Measurements from ENCODE around the gene FSTL5. TPM values are rescaled to one million over a fixed set of nuclear protein-coding genes. Genes with fewer than 3 reads are reported as not detected.

FSTL5 gene
- total RNA-seq, 2 experiments from 2014 or later: not detected

DNA sequence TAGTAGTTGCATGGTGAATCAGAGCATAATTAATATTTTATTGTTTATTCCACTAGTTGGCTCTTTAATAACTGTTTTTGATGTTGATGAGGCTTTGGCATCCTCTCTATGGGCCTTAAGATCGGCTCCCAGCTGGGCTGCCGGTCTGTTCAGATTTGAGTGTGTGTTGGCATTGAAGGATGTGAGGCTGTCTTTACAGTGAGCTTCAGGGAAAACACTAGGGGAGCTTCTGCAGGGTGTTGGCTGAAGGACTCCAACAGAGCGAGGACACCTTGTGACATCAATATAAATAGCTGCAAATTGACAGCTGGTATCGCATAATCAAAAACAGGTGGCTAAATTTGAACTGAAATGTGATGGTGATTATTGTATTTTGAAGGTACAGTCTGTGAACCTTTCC is 322.0 kb downstream of the FSTL5 start:
- H3K9me3 ChIP-seq (ENCODE audit: low read length): no peaks in the 10 kb centered on the region
- H3K4me1 ChIP-seq (ENCODE audit: insufficient read depth, low read length, poor library complexity, severe bottlenecking): no peaks in the 10 kb centered on the region
- no peak overlapping the region for H3K4me3 ChIP-seq (ENCODE audit: low read depth, low read length, poor library complexity, severe bottlenecking)
- no peaks in the 10 kb centered on the region for H4K20me1 ChIP-seq (ENCODE audit: insufficient read depth, low read length)
- no peak for TF ChIP-seq EZH2phosphoT487 (IDR thresholded peaks at IDR 0.05; ENCODE audit: borderline replicate concordance, low read depth, low read length)
- TF ChIP-seq, protein P1, sequence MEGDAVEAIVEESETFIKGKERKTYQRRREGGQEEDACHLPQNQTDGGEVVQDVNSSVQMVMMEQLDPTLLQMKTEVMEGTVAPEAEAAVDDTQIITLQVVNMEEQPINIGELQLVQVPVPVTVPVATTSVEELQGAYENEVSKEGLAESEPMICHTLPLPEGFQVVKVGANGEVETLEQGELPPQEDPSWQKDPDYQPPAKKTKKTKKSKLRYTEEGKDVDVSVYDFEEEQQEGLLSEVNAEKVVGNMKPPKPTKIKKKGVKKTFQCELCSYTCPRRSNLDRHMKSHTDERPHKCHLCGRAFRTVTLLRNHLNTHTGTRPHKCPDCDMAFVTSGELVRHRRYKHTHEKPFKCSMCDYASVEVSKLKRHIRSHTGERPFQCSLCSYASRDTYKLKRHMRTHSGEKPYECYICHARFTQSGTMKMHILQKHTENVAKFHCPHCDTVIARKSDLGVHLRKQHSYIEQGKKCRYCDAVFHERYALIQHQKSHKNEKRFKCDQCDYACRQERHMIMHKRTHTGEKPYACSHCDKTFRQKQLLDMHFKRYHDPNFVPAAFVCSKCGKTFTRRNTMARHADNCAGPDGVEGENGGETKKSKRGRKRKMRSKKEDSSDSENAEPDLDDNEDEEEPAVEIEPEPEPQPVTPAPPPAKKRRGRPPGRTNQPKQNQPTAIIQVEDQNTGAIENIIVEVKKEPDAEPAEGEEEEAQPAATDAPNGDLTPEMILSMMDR (conservative IDR thresholded peaks at IDR 0.05; ENCODE audit: low read length): no peak
- POLR2A ChIA-PET: no interaction called here
- no peak overlapping the region for H3K27ac ChIP-seq (ENCODE audit: low read depth, low read length, poor library complexity, severe bottlenecking)
- BruUV-seq (replicated peaks): no TSS peak
- CTCF ChIA-PET (ENCODE audit: unreplicated experiment): no interaction called here
- H3K4me2 ChIP-seq (ENCODE audit: low read length): no peak overlapping the region
- no peak for DNase-seq (ENCODE audit: low spot score)
- H2AFZ ChIP-seq (ENCODE audit: low read length): no peak overlapping the region
- no peaks in the 10 kb centered on the region for H3K36me3 ChIP-seq (ENCODE audit: insufficient read depth, low read length)
- H3K9me2 ChIP-seq (ENCODE audit: insufficient read depth, low read length): no peaks in the 10 kb centered on the region
- intact Hi-C loops (cut with micrococcal nuclease; ENCODE audit: unreplicated experiment): no loop called here
- H3K79me2 ChIP-seq (ENCODE audit: insufficient read depth, low read depth, low read length): no peaks in the 10 kb centered on the region

DNA sequence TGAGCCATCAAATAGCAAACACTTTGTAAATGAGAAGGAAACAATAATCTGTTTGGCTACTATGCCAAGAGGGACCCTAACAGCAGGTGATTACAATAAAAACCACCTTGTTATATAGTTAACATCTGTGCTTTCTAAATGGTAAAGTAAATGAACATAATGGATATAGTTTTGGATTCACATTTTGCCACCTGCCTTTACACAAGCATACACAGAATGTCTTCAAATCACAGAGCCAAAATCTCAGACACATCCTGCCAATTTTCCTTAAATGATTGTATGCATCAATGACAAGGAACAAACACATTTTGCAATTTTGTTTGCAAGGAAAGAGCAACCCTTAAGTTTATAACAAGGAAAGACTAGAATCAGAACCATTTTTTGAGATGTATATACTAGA is 334.2 kb downstream of the FSTL5 start:
- BruUV-seq (replicated peaks): no TSS peak
- Histone ChIP-seq H3K4me3 (ENCODE audit: low read depth, low read length, poor library complexity, severe bottlenecking) (no peak overlapping the region), H3K79me2 (ENCODE audit: insufficient read depth, low read depth, low read length) (no peaks in the 10 kb centered on the region), H4K20me1 (ENCODE audit: insufficient read depth, low read length) (no peaks in the 10 kb centered on the region), H3K27ac (ENCODE audit: low read depth, low read length, poor library complexity, severe bottlenecking) (no peak overlapping the region), H3K9me3 (ENCODE audit: low read length) (no peaks in the 10 kb centered on the region), H3K9me2 (ENCODE audit: insufficient read depth, low read length) (no peaks in the 10 kb centered on the region), H3K36me3 (ENCODE audit: insufficient read depth, low read length) (no peaks in the 10 kb centered on the region), H3K4me1 (ENCODE audit: insufficient read depth, low read length, poor library complexity, severe bottlenecking) (no peaks in the 10 kb centered on the region), H3K4me2 (ENCODE audit: low read length) (no peak overlapping the region), H2AFZ (ENCODE audit: low read length) (no peak overlapping the region)
- no peak for DNase-seq (ENCODE audit: low spot score)
- intact Hi-C loops (cut with micrococcal nuclease; ENCODE audit: unreplicated experiment): no loop called here
- POLR2A ChIA-PET: no interaction called here
- TF ChIP-seq, protein P1 (conservative IDR thresholded peaks at IDR 0.05; ENCODE audit: low read length): no peak
- no peak for TF ChIP-seq EZH2phosphoT487 (IDR thresholded peaks at IDR 0.05; ENCODE audit: borderline replicate concordance, low read depth, low read length)
- CTCF ChIA-PET (ENCODE audit: unreplicated experiment): no interaction called here

DNA sequence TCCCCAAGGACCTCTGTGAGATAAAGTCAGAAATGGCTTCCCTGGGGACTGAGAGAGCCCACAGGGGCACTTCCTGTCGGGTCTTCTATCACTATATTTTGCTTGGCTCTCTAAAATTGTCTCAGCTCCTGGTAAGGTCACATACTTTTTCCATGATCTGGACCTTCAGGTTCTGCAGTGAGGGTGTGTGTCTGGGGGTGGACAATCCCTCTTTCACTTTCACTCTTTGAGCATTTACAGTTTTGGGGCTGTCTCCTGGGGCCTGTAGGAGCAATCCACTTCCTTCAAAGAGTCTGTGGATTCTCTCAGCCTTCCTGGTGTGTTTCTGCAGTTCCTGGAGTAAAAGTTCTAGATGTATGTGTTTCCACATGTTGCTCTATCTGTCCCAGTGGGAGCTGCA is 335.7 kb downstream of the FSTL5 start:
- no peak for DNase-seq (ENCODE audit: low spot score)
- TF ChIP-seq, protein P1 (conservative IDR thresholded peaks at IDR 0.05; ENCODE audit: low read length): no peak
- TF ChIP-seq EZH2phosphoT487 (IDR thresholded peaks at IDR 0.05; ENCODE audit: borderline replicate concordance, low read depth, low read length): no peak
- no peaks in the 10 kb centered on the region for H3K79me2 ChIP-seq (ENCODE audit: insufficient read depth, low read depth, low read length)
- H3K27ac ChIP-seq (ENCODE audit: low read depth, low read length, poor library complexity, severe bottlenecking): no peak overlapping the region
- no peaks in the 10 kb centered on the region for H4K20me1 ChIP-seq (ENCODE audit: insufficient read depth, low read length)
- no peaks in the 10 kb centered on the region for H3K4me1 ChIP-seq (ENCODE audit: insufficient read depth, low read length, poor library complexity, severe bottlenecking)
- intact Hi-C loops (cut with micrococcal nuclease; ENCODE audit: unreplicated experiment): no loop called here
- no peaks in the 10 kb centered on the region for H3K9me2 ChIP-seq (ENCODE audit: insufficient read depth, low read length)
- BruUV-seq (replicated peaks): no TSS peak
- ChIA-PET CTCF (ENCODE audit: unreplicated experiment) (no interaction called here), POLR2A (no interaction called here)
- no peaks in the 10 kb centered on the region for H3K36me3 ChIP-seq (ENCODE audit: insufficient read depth, low read length)
- H3K4me2 ChIP-seq (ENCODE audit: low read length): no peak overlapping the region
- no peaks in the 10 kb centered on the region for H3K9me3 ChIP-seq (ENCODE audit: low read length)
- H2AFZ ChIP-seq (ENCODE audit: low read length): no peak overlapping the region
- H3K4me3 ChIP-seq (ENCODE audit: low read depth, low read length, poor library complexity, severe bottlenecking): no peak overlapping the region

All from OCI-LY7 (cell line).